GM19438 (cell line): ENCODE data around the gene EFCAB14.
"Not testable (repeated sequence)": the region's sequence is repeated elsewhere in the genome, so short reads cannot be mapped to it uniquely, and the experiment has no call there.

Experiments used
- ATAC-seq: cut with Tn5 transposase; IDR thresholded peaks from one replicate; pipeline ENCODE4 v1.9.1; 2021; ENCODE audit warnings: low read depth; ENCODE audit not compliant: unreplicated experiment

EFCAB14 gene

GRCh38 chr1:46724991-46725735 lies 6.2 kb upstream of the EFCAB14 start:
- peak; percentile 83 for ATAC-seq

- no peak for ATAC-seq
These were observed 5.0 kb upstream of the EFCAB14 start for GRCh38 chr1:46723901-46724300.

GRCh38 chr1:46721686-46722205 lies 2.8 kb upstream of the EFCAB14 start:
- ATAC-seq: no peak

GRCh38 chr1:46721204-46721603 lies 2.3 kb upstream of the EFCAB14 start:
- no peak for ATAC-seq

- ATAC-seq: not testable (repeated sequence)
These were observed 1.4 kb upstream of the EFCAB14 start for GRCh38 chr1:46720319-46720718.

GRCh38 chr1:46719689-46720088 lies 775 bp upstream of the EFCAB14 start:
- no peak for ATAC-seq

- ATAC-seq: peak; percentile 4
These were observed 581 bp downstream of the EFCAB14 start for GRCh38 chr1:46718340-46718726.

GRCh38 chr1:46717654-46718053 lies 1.3 kb downstream of the EFCAB14 start:
- ATAC-seq: no peak

- no peak for ATAC-seq
These were observed 3.9 kb downstream of the EFCAB14 start for GRCh38 chr1:46714976-46715375.

- ATAC-seq: no peak
These were observed 10.8 kb downstream of the EFCAB14 start for GRCh38 chr1:46708121-46708520.

GRCh38 chr1:46705408-46705807 lies 13.5 kb downstream of the EFCAB14 start:
- no peak for ATAC-seq

- ATAC-seq: no peak
These were observed 14.8 kb downstream of the EFCAB14 start for GRCh38 chr1:46703927-46704641.

GRCh38 chr1:46699666-46700065 lies 19.2 kb downstream of the EFCAB14 start:
- no peak for ATAC-seq

GRCh38 chr1:46697053-46697452 lies 21.9 kb downstream of the EFCAB14 start:
- no peak for ATAC-seq

- not testable (repeated sequence) for ATAC-seq
These were observed 24.2 kb downstream of the EFCAB14 start for GRCh38 chr1:46694676-46695075.

GRCh38 chr1:46692811-46693770 lies 25.8 kb downstream of the EFCAB14 start:
- no peak for ATAC-seq

- ATAC-seq: no peak
These were observed 26.7 kb downstream of the EFCAB14 start for GRCh38 chr1:46691997-46692790.

GRCh38 chr1:46690931-46691421 lies 27.9 kb downstream of the EFCAB14 start:
- no peak for ATAC-seq

- no peak for ATAC-seq
These were observed 29.0 kb downstream of the EFCAB14 start for GRCh38 chr1:46689897-46690296.

- ATAC-seq: no peak
These were observed 29.6 kb downstream of the EFCAB14 start for GRCh38 chr1:46689356-46689755.
